Lower leg skin (tissue), 4 donors: ENCODE measurements around the gene CACNB2. TPM values are rescaled to one million over a fixed set of nuclear protein-coding genes. Genes with fewer than 3 reads are reported as not detected.

Experiments used
- DNase-seq, 2 donors: peaks; one replicate each; pipeline ENCODE4 v3.0.0-alpha.2; 2019; ENCODE audit warnings: low spot score in 2 of 2
- H3K4me3 ChIP-seq: fragments of 200-600 bp; sonication (generic); 2 replicates; pipeline ENCODE4 v1.5.1; 2017; ENCODE audit warnings: mild to moderate bottlenecking, low read depth; ENCODE audit not compliant: poor library complexity, severe bottlenecking
- CTCF ChIP-seq, 3 donors: fragments of 450-650 bp; IDR thresholded peaks; one replicate each; pipeline ENCODE4 v1.5.1; 2016; ENCODE audit warnings: antibody characterized with exemption in 3 of 3, mild to moderate bottlenecking in 3 of 3, moderate library complexity in 2 of 3
- POLR2A ChIP-seq, 2 donors: fragments of 450-650 bp; IDR thresholded peaks; one replicate each; pipeline ENCODE4 v1.6.1; 2016 to 2017; ENCODE audit warnings: antibody characterized with exemption in 2 of 2, mild to moderate bottlenecking in 1 of 2, moderate library complexity in 1 of 2
- WGBS, 2 donors: methylation state at CpG; one replicate each; pipeline ENCODE4 v1.1.5; 2018; 5-methylcytosine and 5-hydroxymethylcytosine counted together
- intact Hi-C: fragments of 100-400 bp; cut with DNase I; formaldehyde crosslinking; loops from one replicate; pipeline ENCODE4 v1.15.0; 2023; ENCODE audit warnings: low total_unique reads
- total RNA-seq, 4 donors: library from RNA; depleted of rRNA; stranded (reverse); fragments of >200 nt; gene quantifications; one replicate each; pipeline ENCODE4 v1.1.0, GENCODE V29; 2016

CACNB2 gene
- total RNA-seq, 4 donors from 2014 or later = 3.6 to 7.6 (median 6.1) TPM

- H3K4me3 ChIP-seq = no peak overlapping the region
- no peak for DNase-seq
- 87 to 93% methylated on average over 5 of the region's 5 CpGs for WGBS, 2 donors
- intact Hi-C loops = no loop called here
- TF ChIP-seq POLR2A (IDR thresholded peaks at IDR 0.05) = no peak
- TF ChIP-seq CTCF (IDR thresholded peaks at IDR 0.05) = no peak
These were observed 323.5 kb downstream of the CACNB2 start for GRCh38 chr10:18463673-18464211.

GRCh38 chr10:18469125-18469524 is 328.9 kb downstream of the CACNB2 start:
- DNase-seq = peak in 1 of 2 donors; percentile 12
- 68 to 72% methylated on average over 2 of the region's 2 CpGs for WGBS, 2 donors
- TF ChIP-seq CTCF (IDR thresholded peaks at IDR 0.05) (no peak), POLR2A (IDR thresholded peaks at IDR 0.05) (no peak)
- H3K4me3 ChIP-seq = no peak overlapping the region
- intact Hi-C loops = no loop called here

- no peak for DNase-seq
- TF ChIP-seq CTCF (IDR thresholded peaks at IDR 0.05) (no peak), POLR2A (IDR thresholded peaks at IDR 0.05) (no peak)
- intact Hi-C loops = no loop called here
- WGBS, 2 donors = 85 to 86% methylated on average over 5 of the region's 5 CpGs
- no peak overlapping the region for H3K4me3 ChIP-seq
These were observed 332.8 kb downstream of the CACNB2 start for GRCh38 chr10:18472977-18473376.

- no peak for DNase-seq
- intact Hi-C loops = no loop called here
- no peak for TF ChIP-seq POLR2A (IDR thresholded peaks at IDR 0.05)
- no peak for TF ChIP-seq CTCF (IDR thresholded peaks at IDR 0.05)
- WGBS, 2 donors = 87 to 93% methylated on average over 12 of the region's 12 CpGs
- no peak overlapping the region for H3K4me3 ChIP-seq
These were observed 333.3 kb downstream of the CACNB2 start for GRCh38 chr10:18473424-18474117.

DNA sequence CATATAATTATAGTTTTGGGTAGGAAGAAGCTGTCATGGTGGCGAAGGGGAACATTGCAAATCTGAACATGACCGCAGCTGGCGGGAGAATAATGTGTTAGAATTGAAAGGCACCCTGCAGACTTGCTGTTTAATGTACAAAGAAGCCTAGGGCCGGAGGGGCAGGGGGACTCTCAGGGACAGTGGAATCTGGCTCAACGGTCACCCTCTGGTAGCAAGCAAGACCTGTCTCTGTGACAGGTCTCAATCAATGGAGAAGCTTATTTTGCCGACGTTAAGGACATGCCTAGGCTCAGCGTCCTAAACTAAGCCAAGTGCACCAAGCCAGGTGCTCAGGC is 333.9 kb downstream of the CACNB2 start:
- intact Hi-C loops = no loop called here
- no peak for TF ChIP-seq CTCF (IDR thresholded peaks at IDR 0.05)
- TF ChIP-seq POLR2A (IDR thresholded peaks at IDR 0.05) = no peak
- WGBS, 2 donors = 79 to 87% methylated on average over 8 of the region's 8 CpGs
- H3K4me3 ChIP-seq = no peak overlapping the region
- DNase-seq = no peak
